HFF-Myc (cell line): ENCODE results near the gene F12.
A peak's percentile ranks its signal among the peaks of the same experiment; 100 is the strongest.

ENCODE experiments used
- DNase-seq: peaks from one replicate; pipeline ENCODE4 v3.0.0-alpha.2; 2011; ENCODE audit warnings: low read depth; ENCODE audit errors: extremely low read depth
- H3K4me3 ChIP-seq: replicated peaks from 2 replicates; pipeline ENCODE4 v1.5.1; 2011; ENCODE audit warnings: low read depth, mild to moderate bottlenecking, control low read depth, low read length
- TF ChIP-seq, protein P1 (sequence below): IDR thresholded peaks from 2 replicates; pipeline ENCODE4 v1.5.1; 2012; ENCODE audit warnings: mild to moderate bottlenecking, low read depth, low read length, control low read depth; ENCODE audit errors: missing control alignments

F12 gene

GRCh38 chr5:177365845-177366527, 43.4 kb downstream of the F12 start:
- H3K4me3 ChIP-seq: no peak overlapping the region
- TF ChIP-seq, protein P1, sequence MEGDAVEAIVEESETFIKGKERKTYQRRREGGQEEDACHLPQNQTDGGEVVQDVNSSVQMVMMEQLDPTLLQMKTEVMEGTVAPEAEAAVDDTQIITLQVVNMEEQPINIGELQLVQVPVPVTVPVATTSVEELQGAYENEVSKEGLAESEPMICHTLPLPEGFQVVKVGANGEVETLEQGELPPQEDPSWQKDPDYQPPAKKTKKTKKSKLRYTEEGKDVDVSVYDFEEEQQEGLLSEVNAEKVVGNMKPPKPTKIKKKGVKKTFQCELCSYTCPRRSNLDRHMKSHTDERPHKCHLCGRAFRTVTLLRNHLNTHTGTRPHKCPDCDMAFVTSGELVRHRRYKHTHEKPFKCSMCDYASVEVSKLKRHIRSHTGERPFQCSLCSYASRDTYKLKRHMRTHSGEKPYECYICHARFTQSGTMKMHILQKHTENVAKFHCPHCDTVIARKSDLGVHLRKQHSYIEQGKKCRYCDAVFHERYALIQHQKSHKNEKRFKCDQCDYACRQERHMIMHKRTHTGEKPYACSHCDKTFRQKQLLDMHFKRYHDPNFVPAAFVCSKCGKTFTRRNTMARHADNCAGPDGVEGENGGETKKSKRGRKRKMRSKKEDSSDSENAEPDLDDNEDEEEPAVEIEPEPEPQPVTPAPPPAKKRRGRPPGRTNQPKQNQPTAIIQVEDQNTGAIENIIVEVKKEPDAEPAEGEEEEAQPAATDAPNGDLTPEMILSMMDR: no peak
- no peak for DNase-seq

DNA sequence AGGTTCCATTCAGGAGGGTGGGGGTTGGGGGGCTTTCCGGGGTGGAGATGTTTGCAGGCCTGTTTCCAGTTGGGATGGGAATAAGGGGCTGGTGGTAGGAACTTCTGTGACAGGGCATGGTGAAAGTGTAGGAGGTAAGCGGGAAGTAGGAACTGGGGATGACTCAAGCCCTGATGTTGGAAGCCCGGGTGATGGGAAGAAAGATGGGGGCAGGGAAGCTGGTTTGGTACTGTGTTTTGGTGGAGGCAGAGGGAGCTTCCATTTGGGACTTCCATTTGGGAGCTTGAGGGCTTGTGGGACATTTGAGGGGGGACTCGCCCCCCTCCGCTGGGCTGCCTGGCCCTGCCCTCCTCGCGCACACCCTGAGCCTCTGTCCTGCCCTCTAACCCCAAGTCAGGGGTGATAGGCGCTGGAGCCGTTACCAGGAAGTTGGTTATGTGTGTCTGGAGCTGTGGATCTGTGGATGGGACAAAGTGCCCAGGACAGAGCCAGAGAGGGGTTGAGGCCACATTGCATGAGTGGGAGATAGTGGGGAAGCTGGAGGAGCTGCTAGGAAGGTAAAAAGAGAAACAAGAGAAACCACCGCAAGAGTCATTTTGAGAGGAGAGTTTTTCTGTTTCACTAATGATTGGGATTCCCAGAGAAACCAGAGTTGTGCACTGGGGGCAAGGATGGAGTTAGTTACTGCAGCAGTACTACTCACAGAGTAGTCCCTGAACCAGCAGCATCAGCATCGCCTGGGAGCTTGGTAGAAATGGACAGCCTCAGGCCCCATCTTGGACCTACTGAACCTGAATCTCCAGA, 45.0 kb downstream of the F12 start:
- H3K4me3 ChIP-seq: no peak overlapping the region
- TF ChIP-seq, protein P1: no peak

GRCh38 chr5:177363565-177363964, 45.8 kb downstream of the F12 start:
- TF ChIP-seq, protein P1: no peak
- no peak for DNase-seq
- H3K4me3 ChIP-seq: peak overlapping the region; percentile 29

More for the DNA sequence above, 45.0 kb downstream of the F12 start:
- DNase-seq: no peak

GRCh38 chr5:177362610-177363507, 46.5 kb downstream of the F12 start:
- H3K4me3 ChIP-seq: peak overlapping the region; percentile 29
- DNase-seq: peak; percentile 14
- TF ChIP-seq, protein P1: no peak

- H3K4me3 ChIP-seq: no peak overlapping the region
These were observed 47.1 kb downstream of the F12 start for GRCh38 chr5:177362292-177362609.

More at GRCh38 chr5:177362292-177362609, 47.1 kb downstream of the F12 start:
- no peak for DNase-seq
- TF ChIP-seq, protein P1: no peak
